GM12875 (cell line): ENCODE results near the gene ARCN1.

Experiments
- H3K4me3 ChIP-seq: one replicate; pipeline ENCODE4 v1.5.1; 2011; ENCODE audit warnings: low read depth, low read length, control low read depth
- CTCF ChIP-seq: IDR thresholded peaks from 2 replicates; pipeline ENCODE4 v1.5.1; 2011; ENCODE audit warnings: low read depth, mild to moderate bottlenecking, control low read depth, inconsistent platforms, low read length, moderate library complexity, borderline replicate concordance; ENCODE audit not compliant: insufficient read depth

The ARCN1 gene

GRCh38 chr11:118635237-118635591 is 63.0 kb downstream of the ARCN1 start:
- no peak for TF ChIP-seq CTCF
- no peak overlapping the region for H3K4me3 ChIP-seq

GRCh38 chr11:118635642-118636041 is 63.4 kb downstream of the ARCN1 start:
- no peak overlapping the region for H3K4me3 ChIP-seq
- no peak for TF ChIP-seq CTCF

GRCh38 chr11:118636569-118637290 is 64.5 kb downstream of the ARCN1 start:
- no peak overlapping the region for H3K4me3 ChIP-seq

GRCh38 chr11:118638726-118639125 is 66.5 kb downstream of the ARCN1 start:
- TF ChIP-seq CTCF, result no peak
- H3K4me3 ChIP-seq, result no peak overlapping the region

More at GRCh38 chr11:118636569-118637290, 64.5 kb downstream of the ARCN1 start:
- no peak for TF ChIP-seq CTCF

- no peak for TF ChIP-seq CTCF
These were observed 67.7 kb downstream of the ARCN1 start for GRCh38 chr11:118639899-118640298.

GRCh38 chr11:118640332-118641154 is 68.3 kb downstream of the ARCN1 start:
- H3K4me3 ChIP-seq, result no peak overlapping the region
- TF ChIP-seq CTCF, result no peak

More at GRCh38 chr11:118639899-118640298, 67.7 kb downstream of the ARCN1 start:
- no peak overlapping the region for H3K4me3 ChIP-seq
